ENCODE data around the gene ORC1.

GRCh38 chr1:52402860-52403240 lies 1.4 kb downstream of the ORC1 start:
- no peak for TF ChIP-seq CBX8 (IDR thresholded peaks at IDR 0.05; ENCODE audit: borderline replicate concordance, low read depth, low read length)
- no peak for TF ChIP-seq HDAC6 (IDR thresholded peaks at IDR 0.05; ENCODE audit: low read depth, low read length)
- TF ChIP-seq TEAD4 (IDR thresholded peaks at IDR 0.05; ENCODE audit: low read depth, low read length) = no peak
- TF ChIP-seq TCF12 (IDR thresholded peaks at IDR 0.05; ENCODE audit: low read depth, low read length) = no peak
- TF ChIP-seq GABPA (IDR thresholded peaks at IDR 0.05; ENCODE audit: borderline replicate concordance, insufficient read depth, low read length) = no peak
- no peak for TF ChIP-seq CHD1 (IDR thresholded peaks at IDR 0.05; ENCODE audit: low read depth, low read length)
- no peak for TF ChIP-seq CHD2 (IDR thresholded peaks at IDR 0.05; ENCODE audit: low read length)
